22Rv1 (cell line): ENCODE results near the gene C19orf25.
"Not testable (repeated sequence)": the region's sequence is repeated elsewhere in the genome, so short reads cannot be mapped to it uniquely, and the experiment has no call there.

Source experiments
- H3K27ac ChIP-seq: fragments of 450-650 bp; 2 replicates; pipeline ENCODE4 v1.5.1; 2017
- ZFX ChIP-seq: fragments of 450-650 bp; IDR thresholded peaks from 2 replicates; pipeline ENCODE4 v1.6.1; 2017; ENCODE audit warnings: antibody characterized with exemption, borderline replicate concordance
- TF ChIP-seq, protein P1 (sequence below): fragments of 450-650 bp; IDR thresholded peaks from 2 replicates; pipeline ENCODE4 v1.5.1; 2017; ENCODE audit warnings: mild to moderate bottlenecking

Gene C19orf25

DNA sequence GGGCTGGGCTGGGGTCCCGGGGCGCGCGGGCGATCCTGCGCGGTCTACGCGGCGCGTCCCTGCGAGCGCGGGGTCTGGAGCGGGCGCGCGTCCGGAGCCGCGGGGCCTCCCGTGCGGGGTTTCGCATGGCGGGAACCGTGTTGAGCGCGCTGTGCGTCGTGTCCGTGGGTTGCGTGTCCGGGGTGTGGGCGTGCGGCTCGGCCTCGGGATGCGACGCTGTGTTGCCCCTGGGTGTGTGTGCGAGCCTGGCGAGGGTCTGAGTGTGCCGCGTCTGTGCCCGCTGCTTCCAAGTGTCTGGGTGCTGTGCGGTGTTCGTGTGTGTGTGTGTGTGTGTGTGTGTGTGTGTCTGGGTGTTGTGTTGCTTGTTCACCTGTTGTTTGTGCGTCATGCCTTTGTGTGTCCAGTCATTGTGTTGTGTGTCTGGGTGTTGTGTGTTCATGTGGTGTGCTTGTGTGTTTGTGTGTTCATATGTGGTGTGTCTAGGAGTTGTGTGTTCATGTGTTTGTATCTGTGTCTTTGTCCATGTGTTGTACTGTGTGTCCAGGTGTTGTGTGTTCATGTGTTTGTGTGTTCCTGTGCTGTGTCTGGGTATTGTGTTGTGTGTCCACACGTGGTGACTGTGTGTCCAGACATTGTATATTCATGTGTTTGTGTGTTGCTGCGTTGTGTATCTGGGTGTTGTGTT, 45.4 kb upstream of the C19orf25 start:
- no peak overlapping the region for H3K27ac ChIP-seq
- TF ChIP-seq, protein P1, sequence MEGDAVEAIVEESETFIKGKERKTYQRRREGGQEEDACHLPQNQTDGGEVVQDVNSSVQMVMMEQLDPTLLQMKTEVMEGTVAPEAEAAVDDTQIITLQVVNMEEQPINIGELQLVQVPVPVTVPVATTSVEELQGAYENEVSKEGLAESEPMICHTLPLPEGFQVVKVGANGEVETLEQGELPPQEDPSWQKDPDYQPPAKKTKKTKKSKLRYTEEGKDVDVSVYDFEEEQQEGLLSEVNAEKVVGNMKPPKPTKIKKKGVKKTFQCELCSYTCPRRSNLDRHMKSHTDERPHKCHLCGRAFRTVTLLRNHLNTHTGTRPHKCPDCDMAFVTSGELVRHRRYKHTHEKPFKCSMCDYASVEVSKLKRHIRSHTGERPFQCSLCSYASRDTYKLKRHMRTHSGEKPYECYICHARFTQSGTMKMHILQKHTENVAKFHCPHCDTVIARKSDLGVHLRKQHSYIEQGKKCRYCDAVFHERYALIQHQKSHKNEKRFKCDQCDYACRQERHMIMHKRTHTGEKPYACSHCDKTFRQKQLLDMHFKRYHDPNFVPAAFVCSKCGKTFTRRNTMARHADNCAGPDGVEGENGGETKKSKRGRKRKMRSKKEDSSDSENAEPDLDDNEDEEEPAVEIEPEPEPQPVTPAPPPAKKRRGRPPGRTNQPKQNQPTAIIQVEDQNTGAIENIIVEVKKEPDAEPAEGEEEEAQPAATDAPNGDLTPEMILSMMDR, result no peak
- no peak for TF ChIP-seq ZFX

DNA sequence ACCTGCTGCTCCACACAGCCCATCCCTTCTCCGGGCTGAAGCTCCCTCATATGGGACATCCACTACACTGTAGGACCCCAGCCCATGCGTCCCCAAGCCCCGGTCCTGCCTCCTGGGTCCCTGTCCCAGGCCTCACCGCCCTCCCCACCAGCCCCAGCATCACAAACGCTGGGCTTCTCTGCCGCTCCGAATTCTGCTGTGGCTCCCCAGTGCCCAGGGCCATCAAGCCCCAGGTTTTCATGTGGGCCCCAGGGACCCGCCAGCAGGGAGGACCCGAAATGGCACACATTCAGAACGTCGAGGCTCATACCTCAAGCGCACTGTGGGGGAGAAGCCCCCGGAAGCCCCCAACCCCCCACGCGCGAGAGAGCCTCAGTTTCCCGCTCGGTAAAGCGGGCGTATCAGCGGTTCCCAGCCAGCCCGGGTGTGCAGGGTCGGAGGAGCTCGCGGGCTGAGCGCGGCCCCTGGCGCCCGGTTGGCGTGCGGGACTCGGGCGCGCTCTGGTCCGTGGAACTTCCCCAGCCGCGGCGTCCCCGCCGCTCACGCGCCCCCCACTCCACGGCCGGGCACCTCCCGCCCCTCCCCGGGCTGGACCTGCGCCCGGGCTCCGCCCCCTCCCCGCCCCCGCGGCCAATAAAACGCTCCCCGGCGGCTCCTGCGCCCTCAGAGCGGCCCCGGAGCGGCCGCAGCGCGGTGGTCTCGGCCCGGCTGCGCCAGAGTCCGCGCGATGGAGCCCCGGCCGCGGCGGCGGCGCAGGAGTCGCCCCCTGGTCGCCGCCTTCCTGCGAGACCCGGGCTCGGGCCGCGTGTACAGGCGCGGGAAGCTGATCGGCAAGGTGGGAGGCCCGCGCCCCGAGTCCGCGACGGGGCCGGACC, 44.6 kb upstream of the C19orf25 start, which contains the start of gene PLK5:
Gene PLK5, plus strand, starts transcription at position 666 of the 875 bp plus-strand sequence. CDS start 2,920 bp downstream, outside the sequence.
- TF ChIP-seq ZFX, result no peak
- TF ChIP-seq, protein P1, result no peak
- H3K27ac ChIP-seq, result no peak within 1 kb of the TSS

GRCh38 chr19:1522838-1523237, 43.8 kb upstream of the C19orf25 start:
- no peak for TF ChIP-seq ZFX
- TF ChIP-seq, protein P1, result no peak
- no peak overlapping the region for H3K27ac ChIP-seq

DNA sequence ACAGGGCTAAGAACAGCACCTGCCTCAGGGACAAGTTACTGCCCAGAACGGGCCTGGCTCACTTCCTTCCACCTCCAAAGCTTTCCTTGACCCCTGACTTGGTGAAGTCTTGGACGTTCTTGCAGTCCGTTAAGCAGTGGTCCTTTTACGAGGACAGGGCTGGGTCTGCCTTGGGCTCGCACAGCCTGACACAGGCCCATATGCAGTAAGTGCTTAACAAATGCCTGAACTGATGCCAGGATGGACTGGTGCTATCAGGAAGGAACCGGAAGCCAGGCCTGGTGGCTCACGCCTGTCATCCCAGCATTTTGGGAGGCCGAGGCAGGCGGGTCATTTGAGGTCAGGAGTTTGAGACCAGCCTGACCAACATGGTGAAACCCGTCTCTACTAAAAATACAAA, 43.0 kb upstream of the C19orf25 start:
- H3K27ac ChIP-seq, result no peak overlapping the region
- TF ChIP-seq, protein P1, result no peak
- TF ChIP-seq ZFX, result no peak

- H3K27ac ChIP-seq, result no peak overlapping the region
- TF ChIP-seq, protein P1, result no peak
- no peak for TF ChIP-seq ZFX
These were observed 42.6 kb upstream of the C19orf25 start for GRCh38 chr19:1521636-1522035.

- no peak overlapping the region for H3K27ac ChIP-seq
- no peak for TF ChIP-seq ZFX
- TF ChIP-seq, protein P1, result no peak
These were observed 41.3 kb upstream of the C19orf25 start for GRCh38 chr19:1520203-1520780.

GRCh38 chr19:1519802-1520201, 40.8 kb upstream of the C19orf25 start:
- not testable (repeated sequence) for H3K27ac ChIP-seq
